Epithelial cell of esophagus (primary cell): Measurements from ENCODE around the gene HCAR1.
"Not testable (repeated sequence)": the region's sequence is repeated elsewhere in the genome, so short reads cannot be mapped to it uniquely, and the experiment has no call there.

Experiments used
- DNase-seq: peaks from one replicate; pipeline ENCODE4 v3.0.0; 2010; ENCODE audit warnings: low read depth
- H3K4me3 ChIP-seq: 2 replicates; pipeline ENCODE4 v1.5.1; 2011; ENCODE audit warnings: mild to moderate bottlenecking, low read length, control low read depth
- TF ChIP-seq, protein P1 (sequence below): IDR thresholded peaks from 2 replicates; pipeline ENCODE4 v1.5.1; 2011; ENCODE audit warnings: low read depth, mild to moderate bottlenecking, low read length, control low read depth, inconsistent platforms; ENCODE audit not compliant: insufficient read depth; ENCODE audit errors: missing control alignments

Gene HCAR1, protein sequence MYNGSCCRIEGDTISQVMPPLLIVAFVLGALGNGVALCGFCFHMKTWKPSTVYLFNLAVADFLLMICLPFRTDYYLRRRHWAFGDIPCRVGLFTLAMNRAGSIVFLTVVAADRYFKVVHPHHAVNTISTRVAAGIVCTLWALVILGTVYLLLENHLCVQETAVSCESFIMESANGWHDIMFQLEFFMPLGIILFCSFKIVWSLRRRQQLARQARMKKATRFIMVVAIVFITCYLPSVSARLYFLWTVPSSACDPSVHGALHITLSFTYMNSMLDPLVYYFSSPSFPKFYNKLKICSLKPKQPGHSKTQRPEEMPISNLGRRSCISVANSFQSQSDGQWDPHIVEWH

DNA sequence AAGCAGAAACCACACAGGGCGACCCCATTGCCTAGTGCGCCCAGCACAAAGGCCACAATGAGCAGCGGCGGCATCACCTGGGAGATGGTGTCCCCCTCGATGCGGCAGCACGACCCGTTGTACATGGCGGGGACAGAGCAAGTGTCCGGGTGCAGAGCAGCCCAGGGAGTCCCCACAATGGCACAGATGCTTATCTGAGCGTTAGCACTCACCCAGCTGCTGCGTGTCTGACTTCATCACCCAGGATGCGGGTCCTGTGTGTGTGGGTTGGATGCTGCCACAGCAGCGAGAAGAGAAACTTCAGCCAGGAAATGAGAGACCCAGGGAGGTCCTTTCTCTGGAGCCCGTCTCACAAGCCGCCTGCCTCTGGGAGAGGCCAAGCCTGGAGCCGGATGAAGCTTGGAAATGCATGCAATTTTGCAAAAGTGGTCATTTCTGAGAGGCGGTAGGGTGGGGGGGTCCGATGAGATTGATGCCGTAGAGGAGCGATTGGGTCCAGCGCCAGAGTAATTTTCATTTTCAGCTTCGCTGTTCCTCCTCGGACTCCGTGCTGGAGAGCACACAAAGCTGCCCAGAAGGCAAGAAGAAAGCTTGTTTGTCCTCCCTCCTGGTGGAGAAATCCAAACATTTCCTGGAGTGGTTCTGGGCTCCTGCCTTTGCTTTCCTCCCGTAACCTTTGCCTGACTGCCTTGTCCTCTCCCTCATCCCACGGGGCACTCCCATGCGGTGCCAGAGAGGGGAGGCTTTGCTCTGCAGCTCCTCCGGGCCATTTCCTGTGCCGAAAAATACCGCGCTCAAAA lies at the start of gene HCAR1:
HCAR1 (minus strand) TSS at position 630 of the 800 bp plus-strand sequence; CDS start at position 125, 505 bp downstream.
- TF ChIP-seq, protein P1, sequence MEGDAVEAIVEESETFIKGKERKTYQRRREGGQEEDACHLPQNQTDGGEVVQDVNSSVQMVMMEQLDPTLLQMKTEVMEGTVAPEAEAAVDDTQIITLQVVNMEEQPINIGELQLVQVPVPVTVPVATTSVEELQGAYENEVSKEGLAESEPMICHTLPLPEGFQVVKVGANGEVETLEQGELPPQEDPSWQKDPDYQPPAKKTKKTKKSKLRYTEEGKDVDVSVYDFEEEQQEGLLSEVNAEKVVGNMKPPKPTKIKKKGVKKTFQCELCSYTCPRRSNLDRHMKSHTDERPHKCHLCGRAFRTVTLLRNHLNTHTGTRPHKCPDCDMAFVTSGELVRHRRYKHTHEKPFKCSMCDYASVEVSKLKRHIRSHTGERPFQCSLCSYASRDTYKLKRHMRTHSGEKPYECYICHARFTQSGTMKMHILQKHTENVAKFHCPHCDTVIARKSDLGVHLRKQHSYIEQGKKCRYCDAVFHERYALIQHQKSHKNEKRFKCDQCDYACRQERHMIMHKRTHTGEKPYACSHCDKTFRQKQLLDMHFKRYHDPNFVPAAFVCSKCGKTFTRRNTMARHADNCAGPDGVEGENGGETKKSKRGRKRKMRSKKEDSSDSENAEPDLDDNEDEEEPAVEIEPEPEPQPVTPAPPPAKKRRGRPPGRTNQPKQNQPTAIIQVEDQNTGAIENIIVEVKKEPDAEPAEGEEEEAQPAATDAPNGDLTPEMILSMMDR = peak; percentile 4
- no peak for DNase-seq
- H3K4me3 ChIP-seq = no peak within 1 kb of the TSS

- no peak for DNase-seq
- TF ChIP-seq, protein P1 = no peak
Observed at GRCh38 chr12:122757568-122757967, 26.9 kb upstream of the HCAR1 start.

DNA sequence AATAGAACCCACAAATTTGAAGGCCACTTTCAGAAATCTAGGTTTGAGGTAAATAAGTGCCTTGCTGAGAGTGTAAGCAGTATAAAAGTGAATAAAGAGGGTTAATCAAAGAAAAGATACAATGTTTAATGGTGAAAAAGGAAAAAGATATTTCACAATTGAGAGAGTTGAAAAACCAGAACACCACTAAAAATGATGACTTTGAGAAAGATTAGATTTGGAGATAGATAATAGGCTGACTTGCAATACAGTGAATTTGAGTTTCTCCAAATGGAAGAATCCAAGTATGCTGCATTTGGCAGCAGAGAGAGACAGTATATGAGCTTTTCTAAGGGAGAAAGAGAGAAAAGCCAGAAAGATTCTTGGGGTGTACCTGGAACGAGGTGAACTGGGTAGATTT lies 24.1 kb upstream of the HCAR1 start:
- TF ChIP-seq, protein P1 = no peak
- no peak overlapping the region for H3K4me3 ChIP-seq
- no peak for DNase-seq

More at GRCh38 chr12:122757568-122757967, 26.9 kb upstream of the HCAR1 start:
- no peak overlapping the region for H3K4me3 ChIP-seq

- no peak for DNase-seq
- TF ChIP-seq, protein P1 = no peak
- peak overlapping the region; percentile 98 for H3K4me3 ChIP-seq
Observed at GRCh38 chr12:122753319-122753650, 22.6 kb upstream of the HCAR1 start.

DNA sequence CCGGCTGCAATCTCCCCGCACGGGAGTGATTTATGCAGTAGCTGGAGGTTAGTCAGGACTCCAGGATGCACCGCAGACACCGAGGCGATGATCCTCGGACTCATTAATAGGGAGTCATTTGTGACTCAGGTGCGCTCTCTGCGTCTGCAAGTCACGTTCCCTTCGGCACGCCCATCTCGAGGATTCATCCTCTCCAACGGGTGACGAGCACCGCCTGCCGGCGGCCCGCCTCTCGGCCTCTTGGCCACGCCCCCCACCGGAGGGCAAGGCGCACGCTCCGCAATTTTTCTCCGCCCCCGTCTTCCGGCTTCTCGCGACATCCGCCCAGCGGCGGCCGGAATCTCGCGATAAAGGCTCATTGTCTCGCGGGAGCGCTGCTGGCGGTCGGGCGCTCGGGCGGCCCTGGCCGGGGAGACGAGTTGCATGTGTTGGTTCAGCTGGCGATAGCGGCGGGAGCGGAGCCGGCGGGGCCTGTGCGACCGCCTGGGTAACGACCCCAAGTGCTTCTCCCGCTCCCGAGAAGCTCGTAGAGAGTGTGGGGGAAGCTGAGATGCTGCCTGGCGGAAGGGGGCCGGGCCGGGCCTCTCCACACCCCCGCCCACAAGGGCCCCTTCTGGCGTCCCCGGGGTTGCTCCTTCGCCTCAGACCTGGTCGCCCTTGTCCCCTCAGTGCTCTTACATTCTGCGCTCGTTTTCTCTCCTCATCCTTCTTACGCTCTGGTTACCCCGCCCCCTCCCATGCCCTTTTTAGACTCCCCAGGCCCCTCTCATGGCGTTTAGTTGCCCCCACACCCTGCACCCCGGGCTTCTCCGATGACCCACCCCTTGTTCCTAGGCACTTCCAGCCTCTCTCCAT lies 22.0 kb upstream of the HCAR1 start, which contains the start of gene DENR:
DENR (plus strand) TSS at position 361 of the 855 bp plus-strand sequence. CDS start 878 bp downstream, outside the sequence.
- TF ChIP-seq, protein P1 = peak; percentile 85
- DNase-seq = peak; percentile 100
- peak within 1 kb of the TSS; percentile 98 for H3K4me3 ChIP-seq

DNA sequence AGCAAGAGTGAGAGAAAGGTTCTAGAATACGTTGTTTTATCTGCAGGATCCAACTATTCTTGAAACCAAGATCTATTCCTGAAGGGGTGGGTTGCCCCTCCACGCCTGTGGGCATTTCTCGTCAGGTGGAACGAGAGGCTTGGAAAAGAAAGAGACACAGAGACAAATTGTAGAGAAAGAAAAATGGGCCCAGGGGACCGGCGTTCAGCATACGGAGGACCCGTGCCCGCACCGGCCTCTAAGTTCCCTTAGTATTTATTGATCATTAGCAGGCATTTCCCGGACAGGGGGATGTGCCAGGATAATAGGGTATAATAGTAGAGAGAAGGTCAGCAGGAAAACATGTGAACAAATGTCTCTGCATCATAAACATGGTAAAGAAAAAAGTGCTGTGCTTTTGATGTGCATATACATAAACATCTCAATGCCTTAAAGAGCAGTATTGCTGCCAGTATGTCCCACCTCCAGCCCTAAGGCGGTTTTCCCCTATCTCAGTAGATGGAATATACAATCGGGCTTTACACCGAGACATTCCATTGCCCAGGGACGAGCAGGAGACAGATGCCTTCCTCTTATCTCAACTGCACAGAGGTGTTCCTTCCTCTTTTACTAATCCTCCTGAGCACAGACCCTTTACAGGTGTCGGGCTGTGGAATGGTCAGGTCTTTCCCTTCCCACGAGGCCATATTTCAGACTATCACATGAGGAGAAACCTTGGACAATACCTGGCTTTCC lies 20.3 kb upstream of the HCAR1 start:
- not testable (repeated sequence) for DNase-seq, H3K4me3 ChIP-seq
